Left ventricle myocardium inferior (tissue), 1 donor: ENCODE data around the gene KRTAP4-7. TPM values are rescaled to one million over a fixed set of nuclear protein-coding genes. Genes with fewer than 3 reads are reported as not detected.
"Not testable (repeated sequence)": the region's sequence is repeated elsewhere in the genome, so short reads cannot be mapped to it uniquely, and the experiment has no call there.

ENCODE experiments used
- DNase-seq: peaks from one replicate; pipeline ENCODE4 v3.0.0-alpha.2; 2020
- H3K27ac ChIP-seq: fragments of 200-600 bp; replicated peaks from 2 replicates; pipeline ENCODE4 v1.8.0; 2021
- H3K27me3 ChIP-seq: fragments of 200-600 bp; 2 replicates; pipeline ENCODE4 v1.8.0; 2021; ENCODE audit warnings: low read depth
- H3K36me3 ChIP-seq: fragments of 200-600 bp; 2 replicates; pipeline ENCODE4 v1.8.0; 2021
- H3K4me1 ChIP-seq: fragments of 200-600 bp; 2 replicates; pipeline ENCODE4 v1.8.0; 2021
- H3K4me3 ChIP-seq: fragments of 200-600 bp; 2 replicates; pipeline ENCODE4 v1.8.0; 2021; ENCODE audit warnings: mild to moderate bottlenecking, moderate library complexity
- H3K9me3 ChIP-seq: fragments of 200-600 bp; replicated peaks from 2 replicates; pipeline ENCODE4 v1.8.0; 2021
- CTCF ChIP-seq: fragments of 200-600 bp; IDR thresholded peaks from 2 replicates; pipeline ENCODE4 v1.8.0; 2021; ENCODE audit warnings: antibody characterized with exemption, mild to moderate bottlenecking, borderline replicate concordance
- intact Hi-C: fragments of 100-400 bp; cut with micrococcal nuclease; formaldehyde crosslinking; loops from one replicate; pipeline ENCODE4 v1.11.0; 2022
- total RNA-seq: library from RNA; stranded (reverse); fragmentation: NEBNext Ultra II Directional; extraction: Animal tissue kit (Norgen Biotek cat#: 25700); gene quantifications from one replicate; pipeline ENCODE4 v1.2.1, GENCODE V29; 2021
- donor health status: DM: no; HTN: yes; CAD: no; lungs with severe emphysema.

The KRTAP4-7 gene
- total RNA-seq, 1 donor from 2014 or later: not detected

DNA sequence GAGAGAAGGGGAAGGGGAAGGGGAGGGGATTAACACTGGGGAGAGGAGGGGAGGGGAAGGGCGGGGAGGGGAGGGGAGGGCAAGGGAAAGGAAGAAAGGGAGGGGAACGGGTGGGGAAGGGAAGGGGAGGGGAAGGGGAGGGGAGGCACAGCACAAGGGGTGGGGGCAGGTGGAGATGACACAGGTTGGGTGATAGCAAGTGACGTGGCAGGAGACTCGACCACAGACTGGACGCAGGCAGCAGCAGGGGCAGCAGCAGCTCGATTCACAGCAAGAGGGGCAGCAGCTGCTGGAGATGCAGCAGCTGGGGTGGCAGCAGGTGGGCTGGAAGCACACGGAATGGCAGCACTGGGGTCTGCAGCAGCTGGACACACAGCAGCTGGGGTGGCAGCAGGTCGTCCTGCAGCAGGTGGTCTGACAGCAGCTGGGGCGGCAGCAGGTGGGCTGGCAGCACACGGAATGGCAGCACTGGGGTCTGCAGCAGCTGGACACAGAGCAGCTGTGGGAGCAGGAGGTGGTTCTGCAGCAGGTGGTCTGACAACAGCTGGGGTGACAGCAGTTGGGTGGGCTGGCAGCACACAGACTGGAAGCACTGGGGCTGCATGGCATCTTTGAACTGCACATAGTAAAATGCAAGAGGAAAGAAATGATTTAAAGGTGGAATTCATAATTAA lies 17.8 kb downstream of the KRTAP4-7 start, which contains the start of gene KRTAP4-16:
TSS of gene KRTAP4-16 (minus strand) at position 624 of the 674 bp plus-strand sequence. CDS start at position 624, 0 bp downstream.
- peaks cover 55% of the 10 kb centered on the region for H3K27me3 ChIP-seq
- H3K27ac ChIP-seq: no peak within 1 kb of the TSS
- intact Hi-C loops: no loop called here
- no peak for DNase-seq
- no peaks in the 10 kb centered on the region for H3K9me3 ChIP-seq
- TF ChIP-seq CTCF: no peak
- no peaks in the 10 kb centered on the region for H3K4me1 ChIP-seq
- H3K4me3 ChIP-seq: no peak within 1 kb of the TSS
- no peaks in the 10 kb centered on the region for H3K36me3 ChIP-seq

- no peaks in the 10 kb centered on the region for H3K36me3 ChIP-seq
- no peak for DNase-seq
- H3K9me3 ChIP-seq: no peaks in the 10 kb centered on the region
- no peak for TF ChIP-seq CTCF
- no peak overlapping the region for H3K4me3 ChIP-seq
- no peak overlapping the region for H3K27ac ChIP-seq
- no peaks in the 10 kb centered on the region for H3K4me1 ChIP-seq
- peaks cover 65% of the 10 kb centered on the region for H3K27me3 ChIP-seq
- intact Hi-C loops: no loop called here
Measured at GRCh38 chr17:41103896-41104295, 19.9 kb downstream of the KRTAP4-7 start.

GRCh38 chr17:41104386-41105038 lies 20.6 kb downstream of the KRTAP4-7 start:
- H3K4me1 ChIP-seq, intact Hi-C loops, H3K36me3 ChIP-seq, DNase-seq, H3K27ac ChIP-seq, H3K9me3 ChIP-seq, H3K4me3 ChIP-seq: not testable (repeated sequence)
- H3K27me3 ChIP-seq: peaks cover 64% of the 10 kb centered on the region

DNA sequence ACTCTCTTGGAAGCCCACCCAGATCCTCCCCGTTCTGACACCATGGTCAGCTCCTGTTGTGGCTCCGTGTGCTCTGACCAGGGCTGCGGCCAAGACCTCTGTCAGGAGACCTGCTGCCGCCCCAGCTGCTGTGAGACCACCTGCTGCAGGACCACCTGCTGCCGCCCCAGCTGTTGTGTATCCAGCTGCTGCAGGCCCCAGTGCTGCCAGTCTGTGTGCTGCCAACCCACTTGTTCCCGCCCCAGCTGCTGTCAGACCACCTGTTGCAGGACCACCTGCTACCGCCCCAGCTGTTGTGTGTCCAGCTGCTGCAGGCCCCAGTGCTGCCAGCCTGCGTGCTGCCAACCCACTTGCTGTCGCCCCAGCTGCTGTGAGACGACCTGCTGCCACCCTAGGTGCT lies 21.4 kb downstream of the KRTAP4-7 start, which contains the start of gene KRTAP4-9:
TSS of gene KRTAP4-9 (plus strand) at position 43 of the 400 bp plus-strand sequence. CDS start at position 43, 0 bp downstream.
- H3K4me3 ChIP-seq, H3K4me1 ChIP-seq, DNase-seq, H3K9me3 ChIP-seq, H3K27ac ChIP-seq, H3K36me3 ChIP-seq, intact Hi-C loops: not testable (repeated sequence)
- peaks cover 58% of the 10 kb centered on the region for H3K27me3 ChIP-seq

- intact Hi-C loops: no loop called here
Measured at GRCh38 chr17:41107941-41108450, 24.0 kb downstream of the KRTAP4-7 start.

GRCh38 chr17:41108728-41109386 lies 24.9 kb downstream of the KRTAP4-7 start:
- H3K27me3 ChIP-seq: peaks cover 41% of the 10 kb centered on the region
- H3K4me3 ChIP-seq, H3K9me3 ChIP-seq, intact Hi-C loops, H3K27ac ChIP-seq, H3K36me3 ChIP-seq, H3K4me1 ChIP-seq, DNase-seq: not testable (repeated sequence)

More at GRCh38 chr17:41107941-41108450, 24.0 kb downstream of the KRTAP4-7 start:
- no peak for TF ChIP-seq CTCF
- Histone ChIP-seq H3K27ac (no peak overlapping the region), H3K4me1 (no peaks in the 10 kb centered on the region), H3K36me3 (no peaks in the 10 kb centered on the region), H3K9me3 (no peaks in the 10 kb centered on the region), H3K27me3 (peaks cover 41% of the 10 kb centered on the region), H3K4me3 (no peak overlapping the region)
- no peak for DNase-seq
